K562 (cell line): ENCODE data around the gene RNF135. TPM values are rescaled to one million over a fixed set of nuclear protein-coding genes. Genes with fewer than 3 reads are reported as not detected.

Experiments
- ATAC-seq: fragments of 200-7000 bp; cut with Tn5 transposase; 3 replicates; pipeline ENCODE4 v1.9.1; 2020; ENCODE audit warnings: moderate library complexity
- BruUV-seq: library from RNA; stranded (reverse); fragments of 400-500 nt; replicated peaks from 2 replicates; lab custom pipeline; 2021; lab: Mats Ljungman, UMichigan
- CTCF ChIA-PET: fragments of 300-600 bp; formaldehyde crosslinking; extraction: SDS; loops from one replicate; lab custom pipeline; 2021; ENCODE audit warnings: low intra/inter-chr PET ratio; lab: Yijun Ruan, JAX
- POLR2A ChIA-PET: fragments of 300-600, 350-650 bp; sonication (Branson Sonifier 250); formaldehyde crosslinking; extraction: SDS; loops from one replicate; lab custom pipeline; 2021; ENCODE audit warnings: antibody characterized with exemption, inconsistent platforms; lab: Yijun Ruan, JAX
- DNase-seq, 4 experiments: peaks; one replicate each; pipeline versions ENCODE4 v3.0.0 to v3.0.0-alpha.2; 2011 to 2018; ENCODE audit warnings: low spot score in 3 of 4, mixed read lengths in 3 of 4; ENCODE audit errors: extremely low read depth in 1 of 4
- FAIRE-seq: peaks from 2 replicates; lab custom pipeline; 2011; peaks lifted over from hg19 to GRCh38; lab: Jason Lieb, UNC
- H2AFZ ChIP-seq: 2 replicates; pipeline ENCODE4 v1.6.0; 2011; ENCODE audit warnings: low read depth, low read length, control low read depth, inconsistent platforms
- H3K27ac ChIP-seq: fragments of 200-600 bp; 3 replicates; pipeline ENCODE4 v1.8.0; 2011; ENCODE audit warnings: low read depth, mild to moderate bottlenecking, control low read depth, inconsistent platforms, low read length, moderate library complexity, mixed read lengths; ENCODE audit errors: extremely low read depth
- H3K27me3 ChIP-seq, 2 experiments: fragments of 300-600 bp in 1 of 2; 2 replicates in 1 of 2; 3 replicates in 1 of 2; pipeline versions ENCODE4 v1.6.0 to v1.8.0; 2011; ENCODE audit warnings: inconsistent platforms in 2 of 2, low read length in 2 of 2, mild to moderate bottlenecking in 1 of 2, mixed read lengths in 1 of 2, moderate library complexity in 1 of 2; ENCODE audit not compliant: control insufficient read depth in 2 of 2, insufficient read depth in 2 of 2
- H3K36me3 ChIP-seq: fragments of 300-600 bp; 3 replicates; pipeline ENCODE4 v1.8.0; 2011; ENCODE audit warnings: mild to moderate bottlenecking, low read length, inconsistent platforms; ENCODE audit not compliant: control insufficient read depth, insufficient read depth
- H3K4me1 ChIP-seq, 2 experiments: fragments of 200-600 bp in 1 of 2; replicated peaks in 1 of 2; 2 replicates in 1 of 2; 3 replicates in 1 of 2; pipeline versions ENCODE4 v1.5.1 to v1.8.0; 2011; ENCODE audit warnings: inconsistent platforms in 2 of 2, low read length in 2 of 2, mild to moderate bottlenecking in 1 of 2, mixed read lengths in 1 of 2, moderate library complexity in 1 of 2; ENCODE audit not compliant: control insufficient read depth in 2 of 2, insufficient read depth in 2 of 2
- H3K4me2 ChIP-seq: 2 replicates; pipeline ENCODE4 v1.6.1; 2011; ENCODE audit warnings: low read length, control low read depth, inconsistent platforms, mixed read lengths; ENCODE audit not compliant: insufficient read depth
- H3K4me3 ChIP-seq: fragments of 200-600 bp; sonication (generic), shearing (Covaris generic); 2 replicates; pipeline ENCODE4 v1.5.1; 2016; ENCODE audit warnings: control low read depth, inconsistent platforms
- H3K79me2 ChIP-seq: fragments of 200-600 bp; 3 replicates; pipeline ENCODE4 v1.8.0; 2011; ENCODE audit warnings: low read length, inconsistent platforms; ENCODE audit not compliant: control insufficient read depth, insufficient read depth
- H3K9ac ChIP-seq, 2 experiments: 2 replicates each; pipeline versions ENCODE4 v1.6.0 to v1.6.1; 2011; ENCODE audit warnings: low read depth in 2 of 2, low read length in 2 of 2, control low read depth in 1 of 2, inconsistent platforms in 1 of 2, mild to moderate bottlenecking in 1 of 2, mixed read lengths in 1 of 2; ENCODE audit not compliant: insufficient read depth in 1 of 2
- H3K9me1 ChIP-seq: one replicate; pipeline ENCODE4 v1.6.0; 2011; ENCODE audit warnings: inconsistent platforms, mild to moderate bottlenecking, low read length, moderate library complexity; ENCODE audit not compliant: control insufficient read depth, insufficient read depth
- H3K9me3 ChIP-seq: replicated peaks from 2 replicates; pipeline ENCODE4 v1.5.1; 2011; ENCODE audit warnings: low read depth, low read length, inconsistent platforms; ENCODE audit not compliant: control insufficient read depth, insufficient read depth
- H4K20me1 ChIP-seq: replicated peaks from 2 replicates; pipeline ENCODE4 v1.6.1; 2011; ENCODE audit warnings: low read length, inconsistent platforms, mixed read lengths; ENCODE audit not compliant: control insufficient read depth, insufficient read depth
- BHLHE40 ChIP-seq: IDR thresholded peaks from 2 replicates; pipeline ENCODE4 v1.6.1; 2011; ENCODE audit warnings: low read length, improper control_type of control experiment
- CREB1 ChIP-seq, 2 experiments: sonication (generic) in 1 of 2; formaldehyde crosslinking in 1 of 2; IDR thresholded peaks; 2 replicates each; pipeline versions ENCODE4 v1.6.1 to v1.8.0; 2012 to 2022; ENCODE audit warnings: inconsistent platforms in 1 of 2, mild to moderate bottlenecking in 1 of 2, missing genetic modification reagents in 1 of 2, moderate library complexity in 1 of 2
- ETV1 ChIP-seq: fragments of 450-650 bp; conservative IDR thresholded peaks from 2 replicates; pipeline ENCODE4 v1.6.1; 2016; ENCODE audit warnings: missing genetic modification characterization, control low read depth, low read depth, missing compliant biosample characterization
- EZH2 ChIP-seq: IDR thresholded peaks from 2 replicates; pipeline ENCODE4 v1.6.1; 2012; ENCODE audit warnings: low read depth, mild to moderate bottlenecking, inconsistent platforms, low read length, borderline replicate concordance
- MCM2 ChIP-seq: fragments of 450-650 bp; IDR thresholded peaks from 2 replicates; pipeline ENCODE4 v1.6.1; 2017; ENCODE audit warnings: low read depth, mild to moderate bottlenecking
- NCOA4 ChIP-seq: fragments of 450-650 bp; IDR thresholded peaks from 2 replicates; pipeline ENCODE4 v1.6.1; 2018; ENCODE audit warnings: mild to moderate bottlenecking; ENCODE audit not compliant: partially characterized antibody
- POLR2B ChIP-seq: fragments of 450-650 bp; IDR thresholded peaks from 2 replicates; pipeline ENCODE4 v1.6.1; 2018; ENCODE audit warnings: low read depth; ENCODE audit not compliant: partially characterized antibody
- SAFB2 ChIP-seq: fragments of 200-400 bp; formaldehyde crosslinking; IDR thresholded peaks from 2 replicates; pipeline ENCODE4 v1.6.1; 2018; ENCODE audit warnings: borderline replicate concordance, low read length, low read depth, moderate library complexity; ENCODE audit not compliant: severe bottlenecking
- TEAD4 ChIP-seq, 2 experiments: sonication (generic) in 1 of 2; formaldehyde crosslinking in 1 of 2; IDR thresholded peaks; 2 replicates each; pipeline versions ENCODE4 v1.6.1 to v1.8.0; 2012 to 2022; ENCODE audit warnings: borderline replicate concordance in 1 of 2, inconsistent platforms in 1 of 2, low read length in 1 of 2, mild to moderate bottlenecking in 1 of 2, missing genetic modification reagents in 1 of 2
- XRCC3 ChIP-seq: fragments of 450-650 bp; IDR thresholded peaks from 2 replicates; pipeline ENCODE4 v1.6.1; 2017; ENCODE audit warnings: mild to moderate bottlenecking, moderate library complexity
- ZNF699 ChIP-seq: fragments of 250-450 bp; sonication (Bioruptor Pico); IDR thresholded peaks from 2 replicates; pipeline ENCODE4 v1.8.0; 2021; ENCODE audit warnings: mild to moderate bottlenecking, moderate library complexity; ENCODE audit not compliant: insufficient replicate concordance
- ZNF830 ChIP-seq: fragments of 250-450 bp; sonication (Bioruptor Pico); IDR thresholded peaks from 2 replicates; pipeline ENCODE4 v1.5.0; 2021; ENCODE audit warnings: mild to moderate bottlenecking
- WGBS: fragments of 100-300 bp; shearing (Covaris generic); methylation state at CpG from one replicate; pipeline ENCODE4 v1.1.6; 2016; ENCODE audit warnings: low coverage, mixed read lengths; ENCODE audit not compliant: insufficient coverage; ENCODE audit errors: missing lambda C conversion rate; 5-methylcytosine and 5-hydroxymethylcytosine counted together
- in situ Hi-C: fragments of 300-500 bp; cut with MboI; formaldehyde crosslinking; loops from 4 replicates; pipeline ENCODE4 v1.15.0; 2018; ENCODE audit warnings: inconsistent platforms, mixed read lengths
- intact Hi-C: fragments of 100-400 bp; cut with micrococcal nuclease; formaldehyde crosslinking; loops from 2 replicates; pipeline ENCODE4 v1.14.2; 2022
- polyA plus RNA-seq, 8 experiments: library from polyadenylated mRNA; depleted of rRNA in 4 of 8; stranded (reverse) in 5 of 8; unstranded in 3 of 8; fragments of >200 nt; fragmentation: Nextera tagmentation in 2 of 8; fragmentation: Illumina TruSeq in 1 of 8; extraction: Ambion mirVana in 2 of 8; extraction: Trizol in 1 of 8; gene quantifications; 2 replicates each; pipeline versions ENCODE4 v1.2.1 to v1.2.3, GENCODE V29; 2011 to 2014; ENCODE audit warnings: inconsistent platforms in 1 of 8, missing spikeins in 1 of 8
- total RNA-seq, 7 experiments: library from RNA; depleted of rRNA in 6 of 7; stranded (reverse); fragments of >200 nt in 6 of 7; fragmentation: Illumina TruSeq in 2 of 7; extraction: Trizol in 2 of 7; gene quantifications; 2 replicates each; pipeline versions ENCODE4 v1.2.1 to v1.2.3, GENCODE V29; 2011 to 2021; ENCODE audit warnings: low replicate concordance in 1 of 7
- TF ChIP-seq, protein P1 (sequence below), 3 experiments: fragments of 200-800 bp in 1 of 3; fragments of 250-450 bp in 1 of 3; fragments of 450-650 bp in 1 of 3; sonication (Bioruptor Pico) in 1 of 3; sonication (Bioruptor generic) in 1 of 3; formaldehyde crosslinking in 1 of 3; IDR thresholded peaks; 2 replicates each; pipeline versions ENCODE4 v1.6.1 to v1.8.0; 2016 to 2022; ENCODE audit warnings: mild to moderate bottlenecking in 2 of 3, missing genetic modification characterization in 2 of 3, missing compliant biosample characterization in 1 of 3, moderate library complexity in 1 of 3
- TF ChIP-seq, protein P2 (sequence below): sonication (generic); formaldehyde crosslinking; IDR thresholded peaks from 2 replicates; pipeline ENCODE4 v1.8.0; 2022; ENCODE audit warnings: mild to moderate bottlenecking, missing genetic modification reagents
- TF ChIP-seq, protein P3 (sequence below): sonication (generic); formaldehyde crosslinking; IDR thresholded peaks from 2 replicates; pipeline ENCODE4 v1.4.0; 2020; ENCODE audit warnings: mild to moderate bottlenecking, missing genetic modification reagents

The RNF135 gene
- total and polyA plus RNA-seq, 9 of the 15 experiments (the other 6 are each of a cell fraction or from before 2014, with no cell fraction given), result 0.08 TPM; not detected in 8

DNA sequence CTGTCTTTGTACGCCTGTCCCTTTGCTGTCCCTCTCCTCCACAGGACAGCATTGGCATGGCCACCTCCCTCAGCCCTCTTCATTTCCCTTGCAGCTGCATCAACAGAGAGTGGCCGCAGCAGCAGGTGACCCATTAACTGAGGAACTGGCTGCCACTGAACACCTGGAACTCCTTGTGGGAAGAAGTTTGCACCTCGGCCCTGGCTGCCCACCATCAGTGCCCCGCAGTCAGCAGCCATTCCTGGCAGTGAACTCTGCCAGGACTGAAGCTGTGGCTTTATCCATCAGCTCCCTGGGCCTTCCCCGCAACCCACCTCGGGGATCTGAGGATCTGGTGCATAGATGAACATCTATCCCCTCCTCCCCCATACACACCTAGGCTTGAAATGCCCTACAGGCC lies 13.1 kb upstream of the RNF135 start:
- Histone ChIP-seq H4K20me1 (no peaks in the 10 kb centered on the region), H3K9ac (no peak overlapping the region), H3K79me2 (no peaks in the 10 kb centered on the region), H3K27me3 (peaks cover 2 to 6% of the 10 kb centered on the region in 2 experiments; a peak in 1 of 5 replicates), H3K4me1 (no peaks in the 10 kb centered on the region), H3K9me3 (no peaks in the 10 kb centered on the region), H3K9me1 (no peaks in the 10 kb centered on the region), H2AFZ (no peak overlapping the region), H3K27ac (no peak overlapping the region), H3K4me3 (no peak overlapping the region), H3K36me3 (no peaks in the 10 kb centered on the region), H3K4me2 (no peak overlapping the region)
- no peak for DNase-seq
- in situ Hi-C loops (no loop called here), intact Hi-C loops (no loop called here)
- no peak for ATAC-seq
- CTCF ChIA-PET, result no interaction called here
- FAIRE-seq, result no peak
- no TSS peak for BruUV-seq
- WGBS, result 11% methylated on average over 6 of the region's 6 CpGs
- POLR2A ChIA-PET, result interaction anchor here (0.7 kb wide), 1 partner anchor 945 kb away, joined by 3 read pairs; no protein-coding TSS in a partner anchor
- no peak for TF ChIP-seq ZNF699
- TF ChIP-seq, protein P1, sequence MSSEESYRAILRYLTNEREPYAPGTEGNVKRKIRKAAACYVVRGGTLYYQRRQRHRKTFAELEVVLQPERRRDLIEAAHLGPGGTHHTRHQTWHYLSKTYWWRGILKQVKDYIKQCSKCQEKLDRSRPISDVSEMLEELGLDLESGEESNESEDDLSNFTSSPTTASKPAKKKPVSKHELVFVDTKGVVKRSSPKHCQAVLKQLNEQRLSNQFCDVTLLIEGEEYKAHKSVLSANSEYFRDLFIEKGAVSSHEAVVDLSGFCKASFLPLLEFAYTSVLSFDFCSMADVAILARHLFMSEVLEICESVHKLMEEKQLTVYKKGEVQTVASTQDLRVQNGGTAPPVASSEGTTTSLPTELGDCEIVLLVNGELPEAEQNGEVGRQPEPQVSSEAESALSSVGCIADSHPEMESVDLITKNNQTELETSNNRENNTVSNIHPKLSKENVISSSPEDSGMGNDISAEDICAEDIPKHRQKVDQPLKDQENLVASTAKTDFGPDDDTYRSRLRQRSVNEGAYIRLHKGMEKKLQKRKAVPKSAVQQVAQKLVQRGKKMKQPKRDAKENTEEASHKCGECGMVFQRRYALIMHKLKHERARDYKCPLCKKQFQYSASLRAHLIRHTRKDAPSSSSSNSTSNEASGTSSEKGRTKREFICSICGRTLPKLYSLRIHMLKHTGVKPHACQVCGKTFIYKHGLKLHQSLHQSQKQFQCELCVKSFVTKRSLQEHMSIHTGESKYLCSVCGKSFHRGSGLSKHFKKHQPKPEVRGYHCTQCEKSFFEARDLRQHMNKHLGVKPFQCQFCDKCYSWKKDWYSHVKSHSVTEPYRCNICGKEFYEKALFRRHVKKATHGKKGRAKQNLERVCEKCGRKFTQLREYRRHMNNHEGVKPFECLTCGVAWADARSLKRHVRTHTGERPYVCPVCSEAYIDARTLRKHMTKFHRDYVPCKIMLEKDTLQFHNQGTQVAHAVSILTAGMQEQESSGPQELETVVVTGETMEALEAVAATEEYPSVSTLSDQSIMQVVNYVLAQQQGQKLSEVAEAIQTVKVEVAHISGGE (CRISPR knock-in tag; IDR thresholded peaks at IDR 0.05), result no peak
- TF ChIP-seq, protein P2, sequence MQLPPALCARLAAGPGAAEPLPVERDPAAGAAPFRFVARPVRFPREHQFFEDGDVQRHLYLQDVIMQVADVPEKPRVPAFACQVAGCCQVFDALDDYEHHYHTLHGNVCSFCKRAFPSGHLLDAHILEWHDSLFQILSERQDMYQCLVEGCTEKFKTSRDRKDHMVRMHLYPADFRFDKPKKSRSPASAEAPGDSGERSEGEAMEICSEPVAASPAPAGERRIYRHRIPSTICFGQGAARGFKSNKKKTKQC (CRISPR knock-in tag), result no peak
- no peak for TF ChIP-seq POLR2B
- no peak for TF ChIP-seq XRCC3
- TF ChIP-seq ZNF830 (CRISPR knock-in tag), result no peak
- TF ChIP-seq BHLHE40, result no peak
- no peak for TF ChIP-seq TEAD4 (IDR thresholded peaks at IDR 0.05; ENCODE audit: low read length)
- no peak for TF ChIP-seq TEAD4 (CRISPR knock-in tag; IDR thresholded peaks at IDR 0.05; ENCODE audit: borderline replicate concordance)
- no peak for TF ChIP-seq CREB1 (IDR thresholded peaks at IDR 0.05)
- TF ChIP-seq CREB1 (CRISPR knock-in tag; IDR thresholded peaks at IDR 0.05), result no peak
- no peak for TF ChIP-seq EZH2
- no peak for TF ChIP-seq MCM2
- TF ChIP-seq, protein P3, sequence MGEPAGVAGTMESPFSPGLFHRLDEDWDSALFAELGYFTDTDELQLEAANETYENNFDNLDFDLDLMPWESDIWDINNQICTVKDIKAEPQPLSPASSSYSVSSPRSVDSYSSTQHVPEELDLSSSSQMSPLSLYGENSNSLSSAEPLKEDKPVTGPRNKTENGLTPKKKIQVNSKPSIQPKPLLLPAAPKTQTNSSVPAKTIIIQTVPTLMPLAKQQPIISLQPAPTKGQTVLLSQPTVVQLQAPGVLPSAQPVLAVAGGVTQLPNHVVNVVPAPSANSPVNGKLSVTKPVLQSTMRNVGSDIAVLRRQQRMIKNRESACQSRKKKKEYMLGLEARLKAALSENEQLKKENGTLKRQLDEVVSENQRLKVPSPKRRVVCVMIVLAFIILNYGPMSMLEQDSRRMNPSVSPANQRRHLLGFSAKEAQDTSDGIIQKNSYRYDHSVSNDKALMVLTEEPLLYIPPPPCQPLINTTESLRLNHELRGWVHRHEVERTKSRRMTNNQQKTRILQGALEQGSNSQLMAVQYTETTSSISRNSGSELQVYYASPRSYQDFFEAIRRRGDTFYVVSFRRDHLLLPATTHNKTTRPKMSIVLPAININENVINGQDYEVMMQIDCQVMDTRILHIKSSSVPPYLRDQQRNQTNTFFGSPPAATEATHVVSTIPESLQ (CRISPR knock-in tag), result no peak
- no peak for TF ChIP-seq ETV1 (tag)
- no peak for TF ChIP-seq NCOA4
- TF ChIP-seq SAFB2, result no peak
